K562 (cell line): ENCODE data around the gene ZDHHC11B. TPM values are rescaled to one million over a fixed set of nuclear protein-coding genes. Genes with fewer than 3 reads are reported as not detected.
"Not testable (repeated sequence)": the region's sequence is repeated elsewhere in the genome, so short reads cannot be mapped to it uniquely, and the experiment has no call there.

ENCODE experiments used
- ATAC-seq: fragments of 200-7000 bp; cut with Tn5 transposase; 3 replicates; pipeline ENCODE4 v1.9.1; 2020; ENCODE audit warnings: moderate library complexity
- BruUV-seq: library from RNA; stranded (reverse); fragments of 400-500 nt; replicated peaks from 2 replicates; lab custom pipeline; 2021; lab: Mats Ljungman, UMichigan
- CTCF ChIA-PET: fragments of 300-600 bp; formaldehyde crosslinking; extraction: SDS; loops from one replicate; lab custom pipeline; 2021; ENCODE audit warnings: low intra/inter-chr PET ratio; lab: Yijun Ruan, JAX
- POLR2A ChIA-PET: fragments of 300-600, 350-650 bp; sonication (Branson Sonifier 250); formaldehyde crosslinking; extraction: SDS; loops from one replicate; lab custom pipeline; 2021; ENCODE audit warnings: antibody characterized with exemption, inconsistent platforms; lab: Yijun Ruan, JAX
- DNase-seq, 4 experiments: peaks; one replicate each; pipeline versions ENCODE4 v3.0.0 to v3.0.0-alpha.2; 2011 to 2018; ENCODE audit warnings: low spot score in 3 of 4, mixed read lengths in 3 of 4; ENCODE audit errors: extremely low read depth in 1 of 4
- FAIRE-seq: peaks from 2 replicates; lab custom pipeline; 2011; peaks lifted over from hg19 to GRCh38; lab: Jason Lieb, UNC
- H2AFZ ChIP-seq: 2 replicates; pipeline ENCODE4 v1.6.0; 2011; ENCODE audit warnings: low read depth, low read length, control low read depth, inconsistent platforms
- H3K27ac ChIP-seq: fragments of 200-600 bp; 3 replicates; pipeline ENCODE4 v1.8.0; 2011; ENCODE audit warnings: low read depth, mild to moderate bottlenecking, control low read depth, inconsistent platforms, low read length, moderate library complexity, mixed read lengths; ENCODE audit errors: extremely low read depth
- H3K27me3 ChIP-seq, 2 experiments: fragments of 300-600 bp in 1 of 2; 2 replicates in 1 of 2; 3 replicates in 1 of 2; pipeline versions ENCODE4 v1.6.0 to v1.8.0; 2011; ENCODE audit warnings: inconsistent platforms in 2 of 2, low read length in 2 of 2, mild to moderate bottlenecking in 1 of 2, mixed read lengths in 1 of 2, moderate library complexity in 1 of 2; ENCODE audit not compliant: control insufficient read depth in 2 of 2, insufficient read depth in 2 of 2
- H3K36me3 ChIP-seq: fragments of 300-600 bp; 3 replicates; pipeline ENCODE4 v1.8.0; 2011; ENCODE audit warnings: mild to moderate bottlenecking, low read length, inconsistent platforms; ENCODE audit not compliant: control insufficient read depth, insufficient read depth
- H3K4me1 ChIP-seq, 2 experiments: fragments of 200-600 bp in 1 of 2; replicated peaks in 1 of 2; 2 replicates in 1 of 2; 3 replicates in 1 of 2; pipeline versions ENCODE4 v1.5.1 to v1.8.0; 2011; ENCODE audit warnings: inconsistent platforms in 2 of 2, low read length in 2 of 2, mild to moderate bottlenecking in 1 of 2, mixed read lengths in 1 of 2, moderate library complexity in 1 of 2; ENCODE audit not compliant: control insufficient read depth in 2 of 2, insufficient read depth in 2 of 2
- H3K4me2 ChIP-seq: 2 replicates; pipeline ENCODE4 v1.6.1; 2011; ENCODE audit warnings: low read length, control low read depth, inconsistent platforms, mixed read lengths; ENCODE audit not compliant: insufficient read depth
- H3K4me3 ChIP-seq: fragments of 200-600 bp; sonication (generic), shearing (Covaris generic); 2 replicates; pipeline ENCODE4 v1.5.1; 2016; ENCODE audit warnings: control low read depth, inconsistent platforms
- H3K79me2 ChIP-seq: fragments of 200-600 bp; 3 replicates; pipeline ENCODE4 v1.8.0; 2011; ENCODE audit warnings: low read length, inconsistent platforms; ENCODE audit not compliant: control insufficient read depth, insufficient read depth
- H3K9ac ChIP-seq, 2 experiments: 2 replicates each; pipeline versions ENCODE4 v1.6.0 to v1.6.1; 2011; ENCODE audit warnings: low read depth in 2 of 2, low read length in 2 of 2, control low read depth in 1 of 2, inconsistent platforms in 1 of 2, mild to moderate bottlenecking in 1 of 2, mixed read lengths in 1 of 2; ENCODE audit not compliant: insufficient read depth in 1 of 2
- H3K9me1 ChIP-seq: one replicate; pipeline ENCODE4 v1.6.0; 2011; ENCODE audit warnings: inconsistent platforms, mild to moderate bottlenecking, low read length, moderate library complexity; ENCODE audit not compliant: control insufficient read depth, insufficient read depth
- H3K9me3 ChIP-seq: replicated peaks from 2 replicates; pipeline ENCODE4 v1.5.1; 2011; ENCODE audit warnings: low read depth, low read length, inconsistent platforms; ENCODE audit not compliant: control insufficient read depth, insufficient read depth
- H4K20me1 ChIP-seq: replicated peaks from 2 replicates; pipeline ENCODE4 v1.6.1; 2011; ENCODE audit warnings: low read length, inconsistent platforms, mixed read lengths; ENCODE audit not compliant: control insufficient read depth, insufficient read depth
- WGBS: fragments of 100-300 bp; shearing (Covaris generic); methylation state at CpG from one replicate; pipeline ENCODE4 v1.1.6; 2016; ENCODE audit warnings: low coverage, mixed read lengths; ENCODE audit not compliant: insufficient coverage; ENCODE audit errors: missing lambda C conversion rate; 5-methylcytosine and 5-hydroxymethylcytosine counted together
- in situ Hi-C: fragments of 300-500 bp; cut with MboI; formaldehyde crosslinking; loops from 4 replicates; pipeline ENCODE4 v1.15.0; 2018; ENCODE audit warnings: inconsistent platforms, mixed read lengths
- intact Hi-C: fragments of 100-400 bp; cut with micrococcal nuclease; formaldehyde crosslinking; loops from 2 replicates; pipeline ENCODE4 v1.14.2; 2022
- polyA plus RNA-seq, 8 experiments: library from polyadenylated mRNA; depleted of rRNA in 4 of 8; stranded (reverse) in 5 of 8; unstranded in 3 of 8; fragments of >200 nt; fragmentation: Nextera tagmentation in 2 of 8; fragmentation: Illumina TruSeq in 1 of 8; extraction: Ambion mirVana in 2 of 8; extraction: Trizol in 1 of 8; gene quantifications; 2 replicates each; pipeline versions ENCODE4 v1.2.1 to v1.2.3, GENCODE V29; 2011 to 2014; ENCODE audit warnings: inconsistent platforms in 1 of 8, missing spikeins in 1 of 8
- total RNA-seq, 7 experiments: library from RNA; depleted of rRNA in 6 of 7; stranded (reverse); fragments of >200 nt in 6 of 7; fragmentation: Illumina TruSeq in 2 of 7; extraction: Trizol in 2 of 7; gene quantifications; 2 replicates each; pipeline versions ENCODE4 v1.2.1 to v1.2.3, GENCODE V29; 2011 to 2021; ENCODE audit warnings: low replicate concordance in 1 of 7

The ZDHHC11B gene
- total and polyA plus RNA-seq, 9 of the 15 experiments (the other 6 are each of a cell fraction or from before 2014, with no cell fraction given) = 0.03 to 0.23 (median 0.15) TPM; not detected in 3

- H3K27me3 ChIP-seq, CTCF ChIA-PET, H3K9ac ChIP-seq, H4K20me1 ChIP-seq, in situ Hi-C loops, BruUV-seq, H3K9me1 ChIP-seq, H3K9me3 ChIP-seq, H3K36me3 ChIP-seq, H2AFZ ChIP-seq, POLR2A ChIA-PET, H3K4me2 ChIP-seq, H3K4me3 ChIP-seq, H3K27ac ChIP-seq, FAIRE-seq, H3K79me2 ChIP-seq, DNase-seq, ATAC-seq: not testable (repeated sequence)
- 0% methylated on average over 2 of the region's 8 CpGs for WGBS
- intact Hi-C loops = loop anchor here (5.0 kb wide), 1 partner anchor 91 kb away; no protein-coding TSS in a partner anchor
- peaks cover 0 to 19% of the 10 kb centered on the region in 2 experiments; a peak in 2 of 5 replicates for H3K4me1 ChIP-seq
Observed at GRCh38 chr5:696191-696590, 88.3 kb downstream of the ZDHHC11B start.

GRCh38 chr5:695475-695874 is 89.1 kb downstream of the ZDHHC11B start:
- H3K27ac ChIP-seq = not testable (repeated sequence)
- WGBS = 24% methylated on average over 2 of the region's 13 CpGs

GRCh38 chr5:694042-694431 is 90.5 kb downstream of the ZDHHC11B start:
- H3K9ac ChIP-seq, BruUV-seq, H2AFZ ChIP-seq, DNase-seq, POLR2A ChIA-PET, intact Hi-C loops, H4K20me1 ChIP-seq, in situ Hi-C loops, H3K27me3 ChIP-seq, H3K9me1 ChIP-seq, CTCF ChIA-PET, H3K79me2 ChIP-seq, FAIRE-seq, H3K4me3 ChIP-seq, ATAC-seq, H3K4me2 ChIP-seq, H3K36me3 ChIP-seq, H3K9me3 ChIP-seq, H3K27ac ChIP-seq: not testable (repeated sequence)
- peaks cover 0 to 19% of the 10 kb centered on the region in 2 experiments; a peak in 2 of 5 replicates for H3K4me1 ChIP-seq
- 18% methylated on average over 8 of the region's 22 CpGs for WGBS

More at GRCh38 chr5:695475-695874, 89.1 kb downstream of the ZDHHC11B start:
- in situ Hi-C loops, H3K36me3 ChIP-seq, BruUV-seq, H3K4me3 ChIP-seq, ATAC-seq, H3K9me3 ChIP-seq, H4K20me1 ChIP-seq, POLR2A ChIA-PET, H3K79me2 ChIP-seq, H3K9me1 ChIP-seq, H3K9ac ChIP-seq, FAIRE-seq, H2AFZ ChIP-seq, H3K4me2 ChIP-seq, DNase-seq, CTCF ChIA-PET, H3K27me3 ChIP-seq: not testable (repeated sequence)
- peaks cover 0 to 19% of the 10 kb centered on the region in 2 experiments; a peak in 2 of 5 replicates for H3K4me1 ChIP-seq
- intact Hi-C loops = loop anchor here (5.0 kb wide), 1 partner anchor 92 kb away; no protein-coding TSS in a partner anchor
